ENCODE measurements around the gene GGPS1. TPM values are rescaled to one million over a fixed set of nuclear protein-coding genes. Genes with fewer than 3 reads are reported as not detected.

Gene GGPS1
- total RNA-seq, 1 experiment from 2014 or later = 37.3 TPM

- Mint-ChIP-seq H3K27ac (peak overlapping the region; percentile 84; the same call in 1 of the 2 replicates), H3K4me3 (no peak overlapping the region), H3K27me3 (ENCODE audit: low read depth) (no peaks in the 10 kb centered on the region), H3K36me3 (peaks cover 21% of the 10 kb centered on the region), H3K9me3 (no peaks in the 10 kb centered on the region), H3K4me1 (peaks cover 22% of the 10 kb centered on the region)
- ChIA-PET POLR2A (no interaction called here), CTCF (no interaction called here)
- ATAC-seq = no peak
- no peak for TF ChIP-seq RELA (CRISPR knock-in tag; IDR thresholded peaks at IDR 0.05; ENCODE audit: borderline replicate concordance)
- no peak for TF ChIP-seq CREB1 (CRISPR knock-in tag; IDR thresholded peaks at IDR 0.05)
- no peak for TF ChIP-seq ATF1 (CRISPR knock-in tag; IDR thresholded peaks at IDR 0.05)
- TF ChIP-seq SOX15 (CRISPR knock-in tag; IDR thresholded peaks at IDR 0.05) = no peak
- no peak for TF ChIP-seq TEAD1 (CRISPR knock-in tag; IDR thresholded peaks at IDR 0.05)
- TF ChIP-seq PREB (CRISPR knock-in tag; IDR thresholded peaks at IDR 0.05; ENCODE audit: borderline replicate concordance) = no peak
- no peak for TF ChIP-seq ELF4 (CRISPR knock-in tag; IDR thresholded peaks at IDR 0.05; ENCODE audit: low read depth)
- no peak for TF ChIP-seq E2F4 (CRISPR knock-in tag; IDR thresholded peaks at IDR 0.05; ENCODE audit: borderline replicate concordance, low read depth)
- no peak for DNase-seq (ENCODE audit: low spot score)
Observed at GRCh38 chr1:235319255-235319654, 9.1 kb upstream of the GGPS1 start.

GRCh38 chr1:235320521-235321179 is 7.7 kb upstream of the GGPS1 start:
- ChIA-PET POLR2A (no interaction called here), CTCF (no interaction called here)
- Mint-ChIP-seq H3K36me3 (peaks cover 26% of the 10 kb centered on the region), H3K27ac (peak overlapping the region; percentile 64), H3K4me1 (peaks cover 28% of the 10 kb centered on the region), H3K9me3 (no peaks in the 10 kb centered on the region), H3K27me3 (ENCODE audit: low read depth) (no peaks in the 10 kb centered on the region), H3K4me3 (no peak overlapping the region)
- ATAC-seq = no peak
- TF ChIP-seq TEAD4 (CRISPR knock-in tag; IDR thresholded peaks at IDR 0.05) (no peak), PRRX2 (CRISPR knock-in tag; IDR thresholded peaks at IDR 0.05) (no peak), PRDM15 (CRISPR knock-in tag; IDR thresholded peaks at IDR 0.05) (no peak), ESRRA (CRISPR knock-in tag; IDR thresholded peaks at IDR 0.05; ENCODE audit: borderline replicate concordance) (no peak), SMAD3 (CRISPR knock-in tag; IDR thresholded peaks at IDR 0.05; ENCODE audit: borderline replicate concordance) (no peak), CREB1 (CRISPR knock-in tag; IDR thresholded peaks at IDR 0.05) (no peak), FOXK1 (CRISPR knock-in tag; IDR thresholded peaks at IDR 0.05) (no peak), ATF3 (CRISPR knock-in tag; conservative IDR thresholded peaks at IDR 0.05) (no peak), TP53 (CRISPR knock-in tag; IDR thresholded peaks at IDR 0.05) (no peak), NR2C2 (CRISPR knock-in tag; IDR thresholded peaks at IDR 0.05) (no peak), TEAD1 (CRISPR knock-in tag; IDR thresholded peaks at IDR 0.05) (no peak), ZNF263 (CRISPR knock-in tag; IDR thresholded peaks at IDR 0.05; ENCODE audit: low read depth) (no peak), CDX4 (CRISPR knock-in tag; IDR thresholded peaks at IDR 0.05; ENCODE audit: borderline replicate concordance) (no peak), HMGA2 (CRISPR knock-in tag; IDR thresholded peaks at IDR 0.05) (no peak), JUN (CRISPR knock-in tag; IDR thresholded peaks at IDR 0.05) (no peak), ELF4 (CRISPR knock-in tag; IDR thresholded peaks at IDR 0.05; ENCODE audit: low read depth) (no peak)
- no peak for DNase-seq (ENCODE audit: low spot score)
